HG02970 (cell line): ENCODE data around the gene ARID4A.
"Not testable (repeated sequence)": the region's sequence is repeated elsewhere in the genome, so short reads cannot be mapped to it uniquely, and the experiment has no call there.

Experiments used
- ATAC-seq: cut with Tn5 transposase; IDR thresholded peaks from one replicate; pipeline ENCODE4 v1.9.1; 2021; ENCODE audit warnings: mild to moderate bottlenecking, moderate library complexity, moderate number of reproducible peaks; ENCODE audit not compliant: unreplicated experiment, low FRiP score

Gene ARID4A

GRCh38 chr14:58298477-58299400 lies at the start of gene ARID4A:
Gene ARID4A, plus strand, starts transcription at chr14:58298555. Its CDS starts 1,300 bp downstream, at chr14:58299855.
- ATAC-seq, result no peak

GRCh38 chr14:58249611-58250010 lies 48.7 kb upstream of the ARID4A start:
- no peak for ATAC-seq

GRCh38 chr14:58258156-58258555 lies 40.2 kb upstream of the ARID4A start:
- no peak for ATAC-seq

- not testable (repeated sequence) for ATAC-seq
These were observed 36.4 kb upstream of the ARID4A start for GRCh38 chr14:58262005-58262404.

GRCh38 chr14:58265401-58265800 lies 33.0 kb upstream of the ARID4A start:
- no peak for ATAC-seq

GRCh38 chr14:58270628-58271027 lies 27.7 kb upstream of the ARID4A start:
- no peak for ATAC-seq

- no peak for ATAC-seq
These were observed 25.6 kb upstream of the ARID4A start for GRCh38 chr14:58272588-58273372.

- no peak for ATAC-seq
These were observed 23.5 kb upstream of the ARID4A start for GRCh38 chr14:58274881-58275280.

- no peak for ATAC-seq
These were observed 22.7 kb upstream of the ARID4A start for GRCh38 chr14:58275527-58276190.

GRCh38 chr14:58276208-58276607 lies 22.1 kb upstream of the ARID4A start:
- no peak for ATAC-seq

GRCh38 chr14:58278177-58278576 lies 20.2 kb upstream of the ARID4A start:
- ATAC-seq, result no peak

- ATAC-seq, result no peak
These were observed 17.2 kb upstream of the ARID4A start for GRCh38 chr14:58280954-58281787.

- no peak for ATAC-seq
These were observed 16.4 kb upstream of the ARID4A start for GRCh38 chr14:58281969-58282368.

- ATAC-seq, result no peak
These were observed 15.3 kb upstream of the ARID4A start for GRCh38 chr14:58282925-58283593.

GRCh38 chr14:58283730-58284129 lies 14.6 kb upstream of the ARID4A start:
- ATAC-seq, result no peak

- no peak for ATAC-seq
These were observed 13.2 kb upstream of the ARID4A start for GRCh38 chr14:58285132-58285531.

- ATAC-seq, result no peak
These were observed 10.7 kb upstream of the ARID4A start for GRCh38 chr14:58287607-58288042.

GRCh38 chr14:58288106-58288792 lies 10.1 kb upstream of the ARID4A start:
- no peak for ATAC-seq

GRCh38 chr14:58291646-58292045 lies 6.7 kb upstream of the ARID4A start:
- ATAC-seq, result no peak
